GM19397 (cell line): ENCODE measurements around the gene PRIMA1.
"Not testable (repeated sequence)": the region's sequence is repeated elsewhere in the genome, so short reads cannot be mapped to it uniquely, and the experiment has no call there.

Experiments
- ATAC-seq: cut with Tn5 transposase; IDR thresholded peaks from one replicate; pipeline ENCODE4 v1.9.1; 2021; ENCODE audit warnings: mild to moderate bottlenecking, moderate library complexity; ENCODE audit not compliant: unreplicated experiment

Gene PRIMA1, protein sequence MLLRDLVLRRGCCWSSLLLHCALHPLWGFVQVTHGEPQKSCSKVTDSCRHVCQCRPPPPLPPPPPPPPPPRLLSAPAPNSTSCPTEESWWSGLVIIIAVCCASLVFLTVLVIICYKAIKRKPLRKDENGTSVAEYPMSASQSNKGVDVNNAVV

DNA sequence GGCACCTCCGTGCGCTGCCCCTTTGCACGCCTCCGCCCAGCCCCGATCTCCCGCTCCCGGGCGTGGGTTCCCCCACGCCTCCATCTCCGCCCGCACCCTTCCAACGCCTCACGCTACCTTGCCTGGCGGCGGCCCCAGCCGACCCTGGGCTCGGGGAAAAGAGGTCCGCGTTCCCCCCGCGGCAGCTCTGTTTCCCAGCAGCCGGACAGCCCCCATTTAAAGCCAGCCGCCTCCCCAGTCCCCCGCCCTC, at the start of gene PRIMA1:
Gene PRIMA1 (minus strand): TSS at position 193 of the 250 bp plus-strand sequence. CDS start 767 bp downstream, outside the sequence.
- no peak for ATAC-seq

GRCh38 chr14:93834699-93835371, 46.5 kb upstream of the PRIMA1 start:
- ATAC-seq, result no peak

GRCh38 chr14:93832665-93833064, 44.4 kb upstream of the PRIMA1 start:
- no peak for ATAC-seq

GRCh38 chr14:93832081-93832480, 43.8 kb upstream of the PRIMA1 start:
- ATAC-seq, result no peak

DNA sequence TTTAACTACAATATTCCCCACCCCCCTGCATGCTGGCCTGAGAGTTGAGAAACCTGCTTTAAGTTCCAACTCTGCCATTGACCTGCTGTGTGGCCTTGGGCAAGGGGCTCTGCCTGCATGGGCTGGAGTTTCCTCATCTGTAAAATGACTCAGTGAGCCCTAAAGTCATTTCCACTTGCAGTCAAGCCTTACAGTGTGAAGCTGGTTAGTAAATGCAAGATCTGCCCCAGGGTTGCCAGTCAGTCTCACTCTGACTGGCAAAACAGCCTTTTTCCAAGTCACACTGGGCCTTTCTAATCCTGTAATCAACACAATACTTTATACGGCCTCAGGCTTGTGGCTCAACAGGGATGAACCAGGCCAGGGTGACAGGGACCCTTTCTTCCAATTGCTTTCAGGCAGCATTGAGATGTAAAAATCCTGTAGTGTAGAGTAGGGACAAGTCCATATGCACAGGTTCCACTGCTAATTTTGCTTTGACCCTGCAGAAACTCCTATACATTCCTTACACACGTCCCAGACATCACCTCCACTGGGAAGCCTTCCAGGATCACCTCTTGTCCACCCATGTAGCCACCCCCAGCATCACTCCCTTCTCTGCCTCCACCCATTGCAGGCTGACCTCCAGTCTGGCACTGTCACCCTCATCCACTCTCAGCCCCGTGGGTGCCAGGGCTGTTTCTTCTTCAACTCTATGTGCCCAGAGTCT, 42.6 kb upstream of the PRIMA1 start:
- ATAC-seq, result no peak

GRCh38 chr14:93829839-93830481, 41.7 kb upstream of the PRIMA1 start:
- ATAC-seq, result no peak

DNA sequence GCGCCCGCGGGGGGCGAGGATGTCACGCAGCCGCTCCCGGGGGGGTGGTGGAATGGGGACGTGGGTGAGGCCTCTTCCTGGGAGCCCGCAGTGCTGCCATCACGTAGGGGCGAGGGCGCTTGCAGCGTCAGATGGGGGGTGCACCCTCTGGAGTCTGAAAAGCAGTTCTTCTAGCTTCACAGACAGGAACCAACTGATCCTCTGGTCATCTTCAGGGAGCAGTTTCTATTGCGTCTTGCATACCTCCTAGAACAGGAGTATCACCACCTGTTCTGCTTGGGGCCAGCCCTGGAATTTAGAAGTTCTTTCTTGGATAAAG, 36.9 kb upstream of the PRIMA1 start:
- ATAC-seq, result no peak

GRCh38 chr14:93824518-93825234, 36.4 kb upstream of the PRIMA1 start:
- ATAC-seq, result no peak

DNA sequence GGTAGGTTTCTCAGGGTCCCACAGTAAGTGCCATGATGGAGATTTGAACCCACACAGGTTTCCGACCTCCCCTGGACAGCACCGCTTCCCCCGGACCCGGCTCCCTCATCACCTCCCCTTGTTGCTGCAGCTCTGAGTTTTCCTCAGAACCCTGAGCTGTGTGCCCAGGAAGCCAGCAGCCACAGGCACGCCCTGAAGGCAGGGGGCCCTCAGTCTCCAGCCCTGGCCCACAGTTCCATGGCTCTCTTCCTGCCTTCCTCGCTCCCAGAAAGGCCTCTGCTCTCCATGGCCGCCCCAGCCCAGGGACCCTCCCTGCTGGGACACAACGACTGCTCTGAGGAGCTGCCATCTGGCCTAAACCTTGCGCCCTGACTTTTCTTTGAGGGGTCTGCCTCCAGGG, 35.8 kb upstream of the PRIMA1 start:
- ATAC-seq, result no peak

DNA sequence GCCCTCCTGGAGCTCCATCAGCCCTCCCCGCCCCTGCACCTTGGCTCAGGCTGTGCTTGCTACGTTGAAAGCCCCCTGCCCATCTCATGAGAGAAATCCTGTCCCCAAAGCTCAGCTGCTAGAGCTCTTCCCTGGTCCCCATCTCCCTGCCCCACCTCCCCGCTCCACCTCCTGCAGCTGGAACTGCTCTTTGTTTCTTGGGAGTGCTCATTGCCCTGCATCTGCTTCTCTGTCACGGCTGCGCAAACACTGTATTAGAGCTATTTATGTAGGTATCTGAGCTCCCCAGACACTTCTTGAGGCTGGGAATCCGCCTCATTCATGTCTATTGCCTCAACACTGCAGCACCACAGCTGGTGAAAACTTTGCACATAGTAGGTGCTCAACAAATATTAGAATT, 32.8 kb upstream of the PRIMA1 start:
- ATAC-seq, result no peak

DNA sequence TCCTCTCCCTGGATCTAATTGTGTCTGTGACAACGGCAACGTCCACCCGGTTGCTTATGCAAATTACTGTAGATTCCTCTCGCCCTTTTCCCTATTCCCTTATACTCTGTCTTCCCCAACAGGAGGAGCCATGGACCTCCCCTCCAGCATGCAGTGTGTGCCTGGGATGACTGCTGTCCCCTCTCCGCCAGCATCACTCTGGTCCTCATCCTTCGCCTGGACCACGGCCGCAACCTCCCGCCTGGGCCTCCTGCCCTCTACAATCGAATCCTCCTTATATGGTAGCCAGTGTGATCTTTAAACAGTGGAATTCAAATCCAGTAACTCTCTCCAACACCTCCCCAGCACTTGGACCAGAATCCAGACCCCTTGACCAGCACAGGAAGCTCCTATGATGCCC, 30.6 kb upstream of the PRIMA1 start:
- ATAC-seq, result no peak

DNA sequence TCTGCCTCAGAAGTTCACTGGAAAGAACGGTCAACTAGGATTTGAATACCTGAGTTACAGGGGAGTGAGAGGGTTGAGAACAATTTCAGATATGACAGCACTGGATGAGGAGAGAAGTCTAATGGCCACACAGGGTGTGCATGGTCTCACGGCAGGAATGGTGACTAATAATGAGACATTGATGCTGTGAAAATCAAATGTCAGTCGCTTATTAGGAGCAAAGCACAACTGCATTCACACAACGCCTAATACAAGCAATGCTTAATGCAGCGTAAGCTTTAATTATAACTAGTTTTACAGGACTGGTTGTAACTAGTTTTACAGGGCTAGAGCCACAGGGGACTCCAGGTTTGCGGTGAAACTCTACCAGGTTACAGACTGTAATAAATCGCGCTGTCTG, 23.4 kb upstream of the PRIMA1 start:
- no peak for ATAC-seq

GRCh38 chr14:93811020-93811419, 22.7 kb upstream of the PRIMA1 start:
- ATAC-seq, result no peak

GRCh38 chr14:93809491-93810420, 21.5 kb upstream of the PRIMA1 start:
- ATAC-seq, result not testable (repeated sequence)

DNA sequence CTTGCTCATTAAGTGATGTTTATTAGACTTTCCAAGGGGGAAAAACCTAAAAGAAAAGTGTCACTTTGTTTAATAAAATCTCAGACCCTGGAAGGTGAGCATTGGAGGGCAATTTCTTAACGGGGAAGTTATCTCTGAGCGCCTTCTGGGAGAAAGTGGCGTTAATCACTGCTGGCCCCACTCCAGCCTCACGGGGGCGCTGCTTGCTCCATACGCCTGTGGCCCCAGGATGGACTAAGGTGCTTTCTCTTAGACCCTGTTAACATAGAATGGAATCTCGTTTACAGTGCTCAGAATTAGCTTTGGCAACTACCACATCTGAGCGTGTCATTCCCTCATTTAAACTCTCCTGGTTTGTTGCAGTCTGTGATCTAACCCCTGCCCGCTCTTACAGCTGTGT, 16.4 kb upstream of the PRIMA1 start:
- no peak for ATAC-seq

- no peak for ATAC-seq
These were observed 15.4 kb upstream of the PRIMA1 start for GRCh38 chr14:93803408-93804318.

DNA sequence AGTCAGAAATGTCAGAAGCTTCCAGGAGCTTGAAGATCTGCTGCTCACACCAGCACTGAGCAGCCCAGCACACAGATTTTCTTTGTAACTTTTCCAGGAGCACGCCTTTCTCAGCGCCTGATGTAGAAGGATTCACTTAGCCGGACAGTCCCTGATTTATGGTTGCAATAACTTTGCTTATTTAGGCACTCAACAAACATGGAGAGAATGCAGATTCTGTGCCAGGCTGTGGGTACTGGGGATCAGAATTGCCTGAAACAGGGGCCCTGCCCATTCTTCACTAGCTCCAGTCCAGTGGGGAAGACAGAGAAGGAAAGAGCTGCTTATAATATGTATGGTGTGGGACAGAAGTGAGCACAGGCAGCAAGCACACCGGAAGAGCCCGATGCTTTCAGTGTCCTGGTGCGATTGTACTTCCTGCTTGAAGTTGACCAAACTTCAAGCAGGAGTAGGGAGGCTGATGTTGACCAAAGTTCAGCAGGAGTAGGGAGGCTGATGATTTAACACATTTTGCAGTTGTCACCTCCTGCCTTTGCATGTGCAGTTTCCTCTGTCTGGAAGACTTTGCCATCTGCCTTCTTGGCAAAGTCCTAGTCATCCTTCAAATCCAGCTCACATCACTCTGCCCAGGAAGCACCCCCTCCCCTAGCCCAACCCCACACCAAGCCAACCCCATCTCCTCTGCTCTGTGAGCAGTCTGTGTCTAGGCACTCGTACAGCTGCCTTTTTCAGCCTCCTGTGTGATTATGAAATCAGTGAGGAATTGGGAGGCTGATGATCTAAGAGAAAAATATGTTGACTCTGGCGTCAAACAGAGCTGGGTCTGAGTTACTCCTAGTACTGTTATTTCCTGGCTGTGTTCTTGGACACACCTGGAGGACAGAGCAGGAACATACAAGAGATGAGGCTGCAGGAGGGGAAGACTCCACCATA, 12.0 kb upstream of the PRIMA1 start:
- no peak for ATAC-seq

- no peak for ATAC-seq
These were observed 11.3 kb upstream of the PRIMA1 start for GRCh38 chr14:93799617-93799988.
